ENCODE data around the gene AATF. TPM values are rescaled to one million over a fixed set of nuclear protein-coding genes. Genes with fewer than 3 reads are reported as not detected.

AATF gene
- polyA plus RNA-seq, 3 donors: 24.3 to 57.9 (median 41.1) TPM

DNA sequence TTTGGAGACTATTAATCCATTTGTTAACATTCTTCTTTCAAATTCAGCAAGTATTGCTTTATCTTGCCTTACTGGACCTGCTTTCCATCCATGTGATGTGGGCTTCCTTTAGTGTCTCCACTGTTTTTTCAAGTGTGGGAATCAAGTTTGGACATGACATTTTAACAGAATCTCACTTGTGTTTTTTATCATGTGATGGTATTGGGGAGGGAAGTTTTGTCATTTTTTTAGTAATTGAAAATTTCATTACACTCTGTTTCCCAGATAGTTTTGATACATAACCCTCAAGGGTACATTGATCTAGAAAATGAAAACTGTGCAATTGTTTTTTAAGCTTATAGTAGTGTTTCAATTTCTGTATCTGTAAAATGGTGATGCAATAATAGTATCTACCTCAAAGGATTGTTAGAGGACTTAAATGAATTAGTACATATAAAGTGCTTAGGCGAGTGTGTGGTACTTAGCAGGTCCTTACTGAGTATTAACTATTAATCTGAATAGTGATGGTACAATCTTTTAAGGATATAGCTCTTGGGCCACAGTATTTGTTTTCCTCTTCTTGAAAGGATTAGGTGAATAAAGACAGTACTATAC, 27.3 kb downstream of the AATF start:
- Mint-ChIP-seq H3K27me3 (ENCODE audit: low read depth in 3 of 3) (no peaks in the 10 kb centered on the region), H3K4me1 (peaks cover 12% of the 10 kb centered on the region), H3K36me3 (peaks cover 40 to 49% of the 10 kb centered on the region in 2 donors), H3K4me3 (no peak overlapping the region), H3K27ac (no peak overlapping the region), H3K9me3 (no peaks in the 10 kb centered on the region)
- Histone ChIP-seq H3K27me3 (ENCODE audit: control insufficient read depth in 2 of 2, insufficient read depth in 2 of 2, low read length in 2 of 2) (no peaks in the 10 kb centered on the region), H2AFZ (ENCODE audit: insufficient read depth, low read depth, low read length, poor library complexity, severe bottlenecking) (no peak overlapping the region), H3K4me2 (replicated peaks; ENCODE audit: extremely low read depth, low read length, poor library complexity, severe bottlenecking) (no peak overlapping the region), H3K27ac (ENCODE audit: low read depth in 1 of 2, low read length in 2 of 2) (no peak overlapping the region), H4K20me1 (ENCODE audit: insufficient read depth, low read length) (peaks cover 87% of the 10 kb centered on the region), H3K9me3 (replicated peaks in 1 of 2; ENCODE audit: control insufficient read depth in 1 of 2, insufficient read depth in 1 of 2, low read length in 2 of 2) (no peaks in the 10 kb centered on the region), H3K4me1 (ENCODE audit: control insufficient read depth in 1 of 2, insufficient read depth in 2 of 2, low read length in 2 of 2) (no peaks in the 10 kb centered on the region), H3K79me2 (ENCODE audit: insufficient read depth, low read length) (peaks cover 62% of the 10 kb centered on the region), H3K36me3 (replicated peaks in 1 of 2; ENCODE audit: control insufficient read depth in 1 of 2, insufficient read depth in 2 of 2, low read length in 2 of 2) (peaks cover 5 to 50% of the 10 kb centered on the region in 2 donors), H3K9ac (ENCODE audit: insufficient read depth, low read length, poor library complexity, severe bottlenecking) (no peak overlapping the region), H3K4me3 (replicated peaks in 1 of 3; ENCODE audit: low read depth in 2 of 3, low read length in 3 of 3) (no peak overlapping the region)
- WGBS (ENCODE audit: insufficient coverage): no CpG with 5 or more reads among the region's 1 CpG
- intact Hi-C loops (cut with micrococcal nuclease): no loop called here
- DNase-seq: no peak
- TF ChIP-seq, protein P1, sequence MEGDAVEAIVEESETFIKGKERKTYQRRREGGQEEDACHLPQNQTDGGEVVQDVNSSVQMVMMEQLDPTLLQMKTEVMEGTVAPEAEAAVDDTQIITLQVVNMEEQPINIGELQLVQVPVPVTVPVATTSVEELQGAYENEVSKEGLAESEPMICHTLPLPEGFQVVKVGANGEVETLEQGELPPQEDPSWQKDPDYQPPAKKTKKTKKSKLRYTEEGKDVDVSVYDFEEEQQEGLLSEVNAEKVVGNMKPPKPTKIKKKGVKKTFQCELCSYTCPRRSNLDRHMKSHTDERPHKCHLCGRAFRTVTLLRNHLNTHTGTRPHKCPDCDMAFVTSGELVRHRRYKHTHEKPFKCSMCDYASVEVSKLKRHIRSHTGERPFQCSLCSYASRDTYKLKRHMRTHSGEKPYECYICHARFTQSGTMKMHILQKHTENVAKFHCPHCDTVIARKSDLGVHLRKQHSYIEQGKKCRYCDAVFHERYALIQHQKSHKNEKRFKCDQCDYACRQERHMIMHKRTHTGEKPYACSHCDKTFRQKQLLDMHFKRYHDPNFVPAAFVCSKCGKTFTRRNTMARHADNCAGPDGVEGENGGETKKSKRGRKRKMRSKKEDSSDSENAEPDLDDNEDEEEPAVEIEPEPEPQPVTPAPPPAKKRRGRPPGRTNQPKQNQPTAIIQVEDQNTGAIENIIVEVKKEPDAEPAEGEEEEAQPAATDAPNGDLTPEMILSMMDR (IDR thresholded peaks at IDR 0.05): no peak

DNA sequence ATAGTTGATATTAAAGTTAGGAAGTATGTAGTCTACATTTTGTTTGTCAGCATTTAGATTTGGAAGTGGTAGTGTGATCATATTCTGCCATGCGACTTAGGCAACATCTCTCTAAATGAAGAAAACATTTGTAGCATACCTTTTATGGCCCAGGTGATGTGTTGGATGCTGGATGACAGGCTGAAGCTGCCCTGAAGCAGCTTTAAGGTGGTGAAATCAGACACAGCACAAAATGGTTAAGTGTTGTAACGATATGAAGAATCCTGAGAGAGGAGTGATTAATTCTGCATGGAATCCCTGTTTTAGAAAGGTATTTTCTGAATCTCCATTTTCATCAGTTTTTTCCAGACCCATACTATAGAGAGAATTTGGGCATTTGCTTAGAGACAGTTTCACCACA, 28.3 kb downstream of the AATF start:
- H2AFZ ChIP-seq (ENCODE audit: insufficient read depth, low read depth, low read length, poor library complexity, severe bottlenecking): no peak overlapping the region
- no peak for DNase-seq
- peaks cover 0 to 4% (median 0%) of the 10 kb centered on the region in 7 donors for H3K9me3 Mint-ChIP-seq
- no CpG with 5 or more reads among the region's 2 CpGs for WGBS (ENCODE audit: insufficient coverage)
- H3K27me3 Mint-ChIP-seq (ENCODE audit: low read depth in 3 of 3): peaks cover 0 to 2% (median 0%) of the 10 kb centered on the region in 3 donors
- H3K4me2 ChIP-seq (replicated peaks; ENCODE audit: extremely low read depth, low read length, poor library complexity, severe bottlenecking): no peak overlapping the region
- no peak overlapping the region for H3K27ac ChIP-seq (ENCODE audit: low read depth in 1 of 2, low read length in 2 of 2)
- no peak overlapping the region for H3K9ac ChIP-seq (ENCODE audit: insufficient read depth, low read length, poor library complexity, severe bottlenecking)
- peaks cover 57% of the 10 kb centered on the region for H3K79me2 ChIP-seq (ENCODE audit: insufficient read depth, low read length)
- no peaks in the 10 kb centered on the region for H3K9me3 ChIP-seq (replicated peaks in 1 of 2; ENCODE audit: control insufficient read depth in 1 of 2, insufficient read depth in 1 of 2, low read length in 2 of 2)
- H3K4me3 ChIP-seq (replicated peaks in 1 of 3; ENCODE audit: low read depth in 2 of 3, low read length in 3 of 3): no peak overlapping the region
- H3K36me3 Mint-ChIP-seq: peaks cover 42 to 50% of the 10 kb centered on the region in 2 donors
- no peaks in the 10 kb centered on the region for H3K4me1 ChIP-seq (ENCODE audit: control insufficient read depth in 1 of 2, insufficient read depth in 2 of 2, low read length in 2 of 2)
- no peaks in the 10 kb centered on the region for H3K27me3 ChIP-seq (ENCODE audit: control insufficient read depth in 2 of 2, insufficient read depth in 2 of 2, low read length in 2 of 2)
- no peak overlapping the region for H3K4me3 Mint-ChIP-seq
- TF ChIP-seq, protein P1 (IDR thresholded peaks at IDR 0.05): no peak
- peaks cover 16% of the 10 kb centered on the region for H3K4me1 Mint-ChIP-seq
- H4K20me1 ChIP-seq (ENCODE audit: insufficient read depth, low read length): peaks cover 92% of the 10 kb centered on the region
- H3K27ac Mint-ChIP-seq: no peak overlapping the region
- intact Hi-C loops (cut with micrococcal nuclease): no loop called here
- H3K36me3 ChIP-seq (replicated peaks in 1 of 2; ENCODE audit: control insufficient read depth in 1 of 2, insufficient read depth in 2 of 2, low read length in 2 of 2): peaks cover 2 to 40% of the 10 kb centered on the region in 2 donors
